Forelimb muscle (tissue), 1 donor: Measurements from ENCODE around the gene CCBE1. TPM values are rescaled to one million over a fixed set of nuclear protein-coding genes. Genes with fewer than 3 reads are reported as not detected.

ENCODE experiments used
- DNase-seq: peaks from one replicate; pipeline ENCODE4 v3.0.0-alpha.2; 2013; ENCODE audit warnings: low read depth
- polyA plus RNA-seq: library from polyadenylated mRNA; unstranded; fragments of 120-200 nt; gene quantifications from one replicate; pipeline ENCODE4 v1.2.1, GENCODE V29; 2013; ENCODE audit not compliant: insufficient read length

CCBE1 gene
- polyA plus RNA-seq, 1 donor = 3.3 TPM

GRCh38 chr18:59570796-59571195 is 126.4 kb downstream of the CCBE1 start:
- DNase-seq = no peak

GRCh38 chr18:59570101-59570775 is 127.0 kb downstream of the CCBE1 start:
- no peak for DNase-seq

- DNase-seq = no peak
Observed at GRCh38 chr18:59569390-59569791, 127.8 kb downstream of the CCBE1 start.

- no peak for DNase-seq
Observed at GRCh38 chr18:59567431-59567830, 129.8 kb downstream of the CCBE1 start.

GRCh38 chr18:59566533-59566971 is 130.7 kb downstream of the CCBE1 start:
- no peak for DNase-seq

- DNase-seq = no peak
Observed at GRCh38 chr18:59565957-59566356, 131.3 kb downstream of the CCBE1 start.

- DNase-seq = no peak
Observed at GRCh38 chr18:59564561-59564960, 132.7 kb downstream of the CCBE1 start.

- DNase-seq = no peak
Observed at GRCh38 chr18:59563176-59563785, 133.9 kb downstream of the CCBE1 start.

GRCh38 chr18:59562751-59563150 is 134.5 kb downstream of the CCBE1 start:
- no peak for DNase-seq

- no peak for DNase-seq
Observed at GRCh38 chr18:59561612-59562011, 135.6 kb downstream of the CCBE1 start.

- DNase-seq = no peak
Observed at GRCh38 chr18:59560556-59560955, 136.7 kb downstream of the CCBE1 start.

- DNase-seq = no peak
Observed at GRCh38 chr18:59559528-59559927, 137.7 kb downstream of the CCBE1 start.

GRCh38 chr18:59555995-59556659 is 141.1 kb downstream of the CCBE1 start:
- DNase-seq = no peak

GRCh38 chr18:59554796-59555335 is 142.4 kb downstream of the CCBE1 start:
- no peak for DNase-seq

- no peak for DNase-seq
Observed at GRCh38 chr18:59553273-59553870, 143.9 kb downstream of the CCBE1 start.

- DNase-seq = no peak
Observed at GRCh38 chr18:59551902-59552635, 145.2 kb downstream of the CCBE1 start.

GRCh38 chr18:59550174-59550516 is 147.1 kb downstream of the CCBE1 start:
- DNase-seq = no peak

- no peak for DNase-seq
Observed at GRCh38 chr18:59549503-59550173, 147.6 kb downstream of the CCBE1 start.

GRCh38 chr18:59547581-59548182 is 149.5 kb downstream of the CCBE1 start:
- DNase-seq = no peak

GRCh38 chr18:59546188-59546587 is 151.0 kb downstream of the CCBE1 start:
- no peak for DNase-seq

GRCh38 chr18:59540780-59541179 is 156.4 kb downstream of the CCBE1 start:
- no peak for DNase-seq
